Astrocyte (in vitro differentiated cells and primary cell): ENCODE measurements around the gene ZNF565. TPM values are rescaled to one million over a fixed set of nuclear protein-coding genes. Genes with fewer than 3 reads are reported as not detected.

Experiments used
- DNase-seq: peaks from one replicate; pipeline ENCODE4 v3.0.0-alpha.2; 2010; ENCODE audit warnings: low read depth
- FAIRE-seq: peaks from 2 replicates; lab custom pipeline; 2011; peaks lifted over from hg19 to GRCh38; lab: Jason Lieb, UNC
- H2AFZ ChIP-seq: 2 replicates; pipeline ENCODE4 v1.6.0; 2012; ENCODE audit warnings: low read depth, low read length, inconsistent platforms
- H3K27ac ChIP-seq: 2 replicates; pipeline ENCODE4 v1.5.1; 2011; ENCODE audit warnings: low read depth, low read length, inconsistent platforms
- H3K27me3 ChIP-seq: 2 replicates; pipeline ENCODE4 v1.6.0; 2011; ENCODE audit warnings: low read length, inconsistent platforms; ENCODE audit not compliant: insufficient read depth
- H3K36me3 ChIP-seq: 2 replicates; pipeline ENCODE4 v1.5.1; 2011; ENCODE audit warnings: low read length, inconsistent platforms; ENCODE audit not compliant: insufficient read depth
- H3K4me1 ChIP-seq: 2 replicates; pipeline ENCODE4 v1.5.1; 2011; ENCODE audit warnings: low read length, inconsistent platforms; ENCODE audit not compliant: insufficient read depth
- H3K4me2 ChIP-seq: 2 replicates; pipeline ENCODE4 v1.6.0; 2012; ENCODE audit warnings: low read length, inconsistent platforms
- H3K4me3 ChIP-seq: 2 replicates; pipeline ENCODE4 v1.5.1; 2011; ENCODE audit warnings: low read depth, mild to moderate bottlenecking, low read length, inconsistent platforms; ENCODE audit not compliant: insufficient read depth
- H3K79me2 ChIP-seq: 2 replicates; pipeline ENCODE4 v1.6.0; 2012; ENCODE audit warnings: mild to moderate bottlenecking, low read length, inconsistent platforms; ENCODE audit not compliant: insufficient read depth
- H3K9ac ChIP-seq: 2 replicates; pipeline ENCODE4 v1.6.0; 2012; ENCODE audit warnings: mild to moderate bottlenecking, low read length, inconsistent platforms
- H3K9me3 ChIP-seq: 2 replicates; pipeline ENCODE4 v1.5.1; 2012; ENCODE audit warnings: low read depth, mild to moderate bottlenecking, low read length, inconsistent platforms; ENCODE audit not compliant: insufficient read depth
- H4K20me1 ChIP-seq: 2 replicates; pipeline ENCODE4 v1.6.0; 2012; ENCODE audit warnings: low read length, inconsistent platforms; ENCODE audit not compliant: insufficient read depth
- H3K27ac Mint-ChIP-seq: one replicate; pipeline ENCODE4 v1.8.0; 2021; ENCODE audit warnings: mild to moderate bottlenecking, mixed read lengths; ENCODE audit not compliant: unreplicated experiment
- H3K27me3 Mint-ChIP-seq: one replicate; pipeline ENCODE4 v1.8.0; 2021; ENCODE audit warnings: low read depth, mixed read lengths; ENCODE audit not compliant: unreplicated experiment
- H3K36me3 Mint-ChIP-seq: one replicate; pipeline ENCODE4 v1.8.0; 2021; ENCODE audit warnings: low read depth, mixed read lengths; ENCODE audit not compliant: unreplicated experiment
- H3K4me1 Mint-ChIP-seq: one replicate; pipeline ENCODE4 v1.8.0; 2021; ENCODE audit warnings: low read depth, mixed read lengths; ENCODE audit not compliant: unreplicated experiment
- H3K4me3 Mint-ChIP-seq: one replicate; pipeline ENCODE4 v1.8.0; 2021; ENCODE audit warnings: mild to moderate bottlenecking, moderate library complexity, mixed read lengths; ENCODE audit not compliant: unreplicated experiment
- H3K9me3 Mint-ChIP-seq: one replicate; pipeline ENCODE4 v1.8.0; 2021; ENCODE audit warnings: mild to moderate bottlenecking, mixed read lengths; ENCODE audit not compliant: unreplicated experiment
- EZH2 ChIP-seq: IDR thresholded peaks from 2 replicates; pipeline ENCODE4 v1.6.1; 2012; ENCODE audit warnings: mild to moderate bottlenecking, low read length, inconsistent platforms; ENCODE audit not compliant: insufficient read depth
- total RNA-seq: library from RNA; stranded (reverse); gene quantifications from 2 replicates; pipeline ENCODE4 v1.2.1, GENCODE V29; 2021
- TF ChIP-seq, protein P1 (sequence below): IDR thresholded peaks from 2 replicates; pipeline ENCODE4 v1.5.1; 2011; ENCODE audit warnings: low read depth, mild to moderate bottlenecking, inconsistent platforms, low read length, moderate library complexity; ENCODE audit not compliant: insufficient read depth

Gene ZNF565
- total RNA-seq, 1 donor from 2014 or later: 6.5 TPM

DNA sequence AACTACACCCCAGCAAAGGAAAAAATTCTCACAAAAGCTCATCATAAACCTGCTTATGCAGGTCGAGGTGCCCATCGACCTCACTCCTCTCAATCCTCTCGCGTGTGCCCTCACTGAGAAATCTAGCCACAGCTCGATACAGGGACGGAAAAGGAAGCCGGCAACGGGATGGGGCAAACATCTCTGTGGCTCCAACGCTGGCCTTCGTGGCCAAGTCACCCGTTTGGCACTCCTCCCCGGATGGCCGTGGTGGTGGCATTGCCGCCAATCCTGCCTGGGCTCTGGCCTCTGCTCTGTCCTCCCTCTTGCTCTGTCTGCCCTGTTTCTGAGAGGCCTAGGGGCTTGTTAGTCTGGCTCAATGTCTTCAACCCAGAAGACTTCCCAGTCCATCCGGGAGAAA, 41.6 kb upstream of the ZNF565 start:
- no peaks in the 10 kb centered on the region for H3K4me1 ChIP-seq
- no peak overlapping the region for H3K4me2 ChIP-seq
- no peak overlapping the region for H3K27ac ChIP-seq
- H2AFZ ChIP-seq: no peak overlapping the region
- no peaks in the 10 kb centered on the region for H3K27me3 ChIP-seq
- H3K4me3 Mint-ChIP-seq: no peak overlapping the region
- no peaks in the 10 kb centered on the region for H3K27me3 Mint-ChIP-seq
- no peaks in the 10 kb centered on the region for H3K4me1 Mint-ChIP-seq
- no peak overlapping the region for H3K4me3 ChIP-seq
- peaks cover 12% of the 10 kb centered on the region for H3K36me3 Mint-ChIP-seq
- TF ChIP-seq EZH2: no peak
- TF ChIP-seq, protein P1, sequence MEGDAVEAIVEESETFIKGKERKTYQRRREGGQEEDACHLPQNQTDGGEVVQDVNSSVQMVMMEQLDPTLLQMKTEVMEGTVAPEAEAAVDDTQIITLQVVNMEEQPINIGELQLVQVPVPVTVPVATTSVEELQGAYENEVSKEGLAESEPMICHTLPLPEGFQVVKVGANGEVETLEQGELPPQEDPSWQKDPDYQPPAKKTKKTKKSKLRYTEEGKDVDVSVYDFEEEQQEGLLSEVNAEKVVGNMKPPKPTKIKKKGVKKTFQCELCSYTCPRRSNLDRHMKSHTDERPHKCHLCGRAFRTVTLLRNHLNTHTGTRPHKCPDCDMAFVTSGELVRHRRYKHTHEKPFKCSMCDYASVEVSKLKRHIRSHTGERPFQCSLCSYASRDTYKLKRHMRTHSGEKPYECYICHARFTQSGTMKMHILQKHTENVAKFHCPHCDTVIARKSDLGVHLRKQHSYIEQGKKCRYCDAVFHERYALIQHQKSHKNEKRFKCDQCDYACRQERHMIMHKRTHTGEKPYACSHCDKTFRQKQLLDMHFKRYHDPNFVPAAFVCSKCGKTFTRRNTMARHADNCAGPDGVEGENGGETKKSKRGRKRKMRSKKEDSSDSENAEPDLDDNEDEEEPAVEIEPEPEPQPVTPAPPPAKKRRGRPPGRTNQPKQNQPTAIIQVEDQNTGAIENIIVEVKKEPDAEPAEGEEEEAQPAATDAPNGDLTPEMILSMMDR: no peak
- no peak for FAIRE-seq
- no peak overlapping the region for H3K27ac Mint-ChIP-seq
- no peak for DNase-seq
- H3K36me3 ChIP-seq: no peaks in the 10 kb centered on the region
- H3K9me3 ChIP-seq: peaks cover 8% of the 10 kb centered on the region
- H3K9ac ChIP-seq: no peak overlapping the region
- H3K79me2 ChIP-seq: no peaks in the 10 kb centered on the region
- peaks cover 13% of the 10 kb centered on the region for H3K9me3 Mint-ChIP-seq
- H4K20me1 ChIP-seq: no peaks in the 10 kb centered on the region

DNA sequence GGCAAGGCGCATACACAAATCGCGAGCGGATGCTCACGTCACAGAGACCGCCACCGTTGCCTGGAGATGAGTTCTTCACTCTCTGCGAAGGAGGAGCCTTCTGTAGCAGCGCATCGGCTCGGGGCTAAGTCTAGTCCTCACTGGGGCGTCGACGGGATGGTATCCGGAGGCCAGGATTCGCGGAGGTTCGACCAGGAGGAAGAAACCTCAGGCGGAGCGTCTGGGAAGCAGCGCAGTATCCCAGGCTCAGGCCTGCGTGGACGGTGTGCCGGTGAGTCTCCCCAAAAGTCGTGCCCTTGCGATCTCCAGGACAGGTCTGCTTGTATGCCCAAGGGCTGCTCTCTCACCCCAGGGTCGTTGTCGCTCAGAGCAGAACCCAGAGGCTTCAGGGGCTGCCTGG, 40.9 kb upstream of the ZNF565 start:
- Histone ChIP-seq H3K79me2 (no peaks in the 10 kb centered on the region), H3K27ac (no peak overlapping the region), H3K4me3 (no peak overlapping the region), H3K9ac (no peak overlapping the region), H3K9me3 (peaks cover 8% of the 10 kb centered on the region), H3K4me1 (no peaks in the 10 kb centered on the region), H3K4me2 (no peak overlapping the region), H4K20me1 (no peaks in the 10 kb centered on the region), H3K36me3 (no peaks in the 10 kb centered on the region), H3K27me3 (no peaks in the 10 kb centered on the region), H2AFZ (no peak overlapping the region)
- DNase-seq (no peak), FAIRE-seq (no peak)
- H3K27me3 Mint-ChIP-seq: no peaks in the 10 kb centered on the region
- H3K4me1 Mint-ChIP-seq: no peaks in the 10 kb centered on the region
- H3K9me3 Mint-ChIP-seq: peaks cover 13% of the 10 kb centered on the region
- no peak overlapping the region for H3K27ac Mint-ChIP-seq
- peaks cover 12% of the 10 kb centered on the region for H3K36me3 Mint-ChIP-seq
- TF ChIP-seq EZH2: no peak
- TF ChIP-seq, protein P1: no peak
- H3K4me3 Mint-ChIP-seq: no peak overlapping the region

DNA sequence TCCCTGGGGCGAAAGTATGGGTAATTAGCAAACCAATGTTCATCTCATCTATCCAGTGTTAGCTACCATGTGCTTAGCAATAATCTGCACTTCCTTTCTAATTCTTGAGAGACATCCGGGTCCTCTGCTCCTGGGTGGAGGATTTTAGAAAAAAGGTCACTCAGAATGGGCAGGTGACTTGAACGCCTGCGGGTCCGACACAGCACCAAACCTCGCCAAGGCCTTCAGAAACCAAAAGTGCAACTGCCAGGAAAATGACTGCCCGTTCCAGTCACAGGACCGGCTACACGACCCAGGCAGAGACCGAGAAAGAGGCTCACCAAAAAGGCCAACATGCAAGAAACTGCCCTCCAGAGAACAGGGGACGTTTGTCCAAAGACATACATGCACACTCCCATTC, 40.4 kb upstream of the ZNF565 start:
- no peak for FAIRE-seq
- no peak overlapping the region for H3K27ac Mint-ChIP-seq

More for the DNA sequence above, 40.4 kb upstream of the ZNF565 start:
- H3K9ac ChIP-seq: no peak overlapping the region
- Mint-ChIP-seq H3K4me3 (no peak overlapping the region), H3K9me3 (peaks cover 13% of the 10 kb centered on the region), H3K27me3 (no peaks in the 10 kb centered on the region), H3K36me3 (peaks cover 12% of the 10 kb centered on the region), H3K4me1 (no peaks in the 10 kb centered on the region)
- H3K27me3 ChIP-seq: no peaks in the 10 kb centered on the region
- H3K4me2 ChIP-seq: no peak overlapping the region
- H3K9me3 ChIP-seq: peaks cover 8% of the 10 kb centered on the region
- no peak for DNase-seq
- no peak for TF ChIP-seq EZH2
- TF ChIP-seq, protein P1: no peak
- no peaks in the 10 kb centered on the region for H3K79me2 ChIP-seq
- no peak overlapping the region for H2AFZ ChIP-seq
- H4K20me1 ChIP-seq: no peaks in the 10 kb centered on the region
- H3K36me3 ChIP-seq: no peaks in the 10 kb centered on the region
- H3K4me3 ChIP-seq: no peak overlapping the region
- no peak overlapping the region for H3K27ac ChIP-seq
- no peaks in the 10 kb centered on the region for H3K4me1 ChIP-seq
